WTC11 (cell line): ENCODE measurements around the gene CTNNA1. TPM values are rescaled to one million over a fixed set of nuclear protein-coding genes. Genes with fewer than 3 reads are reported as not detected.

Experiments used
- ATAC-seq: fragments of 200-7000 bp; cut with Tn5 transposase; 2 replicates; pipeline ENCODE4 v1.10.0; 2021; ENCODE audit warnings: mild to moderate bottlenecking, moderate library complexity
- CTCF ChIA-PET: fragments of 300-600 bp; sonication (Branson Sonifier 250); formaldehyde crosslinking; loops from one replicate; lab custom pipeline; 2021; ENCODE audit warnings: antibody characterized with exemption; lab: Charles Lee
- POLR2A ChIA-PET: fragments of 350-600 bp; sonication (Branson Sonifier 250); formaldehyde crosslinking; loops from one replicate; lab custom pipeline; 2021; ENCODE audit warnings: antibody characterized with exemption; lab: Charles Lee
- DNase-seq: peaks from one replicate; pipeline ENCODE4 v3.0.0; 2021; ENCODE audit warnings: low spot score
- H3K27ac Mint-ChIP-seq: 2 replicates; pipeline ENCODE4 v1.8.0; 2021; ENCODE audit warnings: mixed read lengths
- H3K27me3 Mint-ChIP-seq: 2 replicates; pipeline ENCODE4 v1.8.0; 2021; ENCODE audit warnings: low read depth, mild to moderate bottlenecking, moderate library complexity, mixed read lengths
- H3K36me3 Mint-ChIP-seq: 2 replicates; pipeline ENCODE4 v1.8.0; 2021; ENCODE audit warnings: mixed read lengths
- H3K4me1 Mint-ChIP-seq: 2 replicates; pipeline ENCODE4 v1.8.0; 2022; ENCODE audit warnings: mixed read lengths
- H3K4me3 Mint-ChIP-seq: 2 replicates; pipeline ENCODE4 v1.8.0; 2021; ENCODE audit warnings: mild to moderate bottlenecking, moderate library complexity, mixed read lengths
- H3K9me3 Mint-ChIP-seq: 2 replicates; pipeline ENCODE4 v1.8.0; 2021; ENCODE audit warnings: mixed read lengths
- FOXP1 ChIP-seq: sonication (generic); formaldehyde crosslinking; IDR thresholded peaks from 2 replicates; pipeline ENCODE4 v1.8.0; 2022; ENCODE audit warnings: missing genetic modification reagents, mild to moderate bottlenecking, moderate library complexity, borderline replicate concordance
- JAZF1 ChIP-seq: fragments of 250-450 bp; sonication (Bioruptor Pico); IDR thresholded peaks from 2 replicates; pipeline ENCODE4 v1.9.0; 2021; ENCODE audit warnings: moderate library complexity, mild to moderate bottlenecking, inconsistent platforms
- JUN ChIP-seq: sonication (generic); formaldehyde crosslinking; IDR thresholded peaks from 2 replicates; pipeline ENCODE4 v1.8.0; 2023; ENCODE audit warnings: mild to moderate bottlenecking, missing genetic modification reagents
- NR1H2 ChIP-seq: sonication (generic); formaldehyde crosslinking; IDR thresholded peaks from 2 replicates; pipeline ENCODE4 v1.9.0; 2021; ENCODE audit warnings: mild to moderate bottlenecking, moderate library complexity, missing genetic modification reagents
- SMAD3 ChIP-seq: sonication (generic); formaldehyde crosslinking; IDR thresholded peaks from 2 replicates; pipeline ENCODE4 v1.8.0; 2022; ENCODE audit warnings: missing genetic modification reagents, mild to moderate bottlenecking, borderline replicate concordance
- TEAD1 ChIP-seq: sonication (generic); formaldehyde crosslinking; IDR thresholded peaks from 2 replicates; pipeline ENCODE4 v1.8.0; 2022; ENCODE audit warnings: mild to moderate bottlenecking, missing genetic modification reagents
- TP53 ChIP-seq: sonication (generic); formaldehyde crosslinking; IDR thresholded peaks from 2 replicates; pipeline ENCODE4 v1.8.1; 2023; ENCODE audit warnings: mild to moderate bottlenecking, missing genetic modification reagents
- ZNF219 ChIP-seq: sonication (generic); formaldehyde crosslinking; IDR thresholded peaks from 2 replicates; pipeline ENCODE4 v1.8.0; 2023; ENCODE audit warnings: missing genetic modification reagents, mild to moderate bottlenecking, borderline replicate concordance
- total RNA-seq: library from RNA; stranded (reverse); gene quantifications from 3 replicates; pipeline ENCODE4 v1.2.3, GENCODE V29; 2021
- TF ChIP-seq, protein P1 (sequence below): sonication (generic); formaldehyde crosslinking; IDR thresholded peaks from 2 replicates; pipeline ENCODE4 v1.8.1; 2022; ENCODE audit warnings: missing genetic modification reagents, borderline replicate concordance
- TF ChIP-seq, protein P2 (sequence below): sonication (generic); formaldehyde crosslinking; conservative IDR thresholded peaks from 2 replicates; pipeline ENCODE4 v1.8.1; 2023; ENCODE audit warnings: mild to moderate bottlenecking, low read depth, missing genetic modification reagents, moderate library complexity
- TF ChIP-seq, protein P3 (sequence below): sonication (generic); formaldehyde crosslinking; IDR thresholded peaks from 2 replicates; pipeline ENCODE4 v1.8.0; 2023; ENCODE audit warnings: missing genetic modification reagents, mild to moderate bottlenecking, borderline replicate concordance
- TF ChIP-seq, protein P4 (sequence below): sonication (generic); formaldehyde crosslinking; IDR thresholded peaks from 2 replicates; pipeline ENCODE4 v1.8.1; 2023; ENCODE audit warnings: mild to moderate bottlenecking, missing genetic modification reagents, moderate library complexity
- TF ChIP-seq, protein P5 (sequence below): sonication (generic); formaldehyde crosslinking; IDR thresholded peaks from 2 replicates; pipeline ENCODE4 v1.8.1; 2022; ENCODE audit warnings: mild to moderate bottlenecking, moderate library complexity, missing genetic modification reagents
- TF ChIP-seq, protein P6 (sequence below): fragments of 250-450 bp; sonication (Bioruptor Pico); IDR thresholded peaks from 2 replicates; pipeline ENCODE4 v1.9.0; 2021; ENCODE audit warnings: mild to moderate bottlenecking

The CTNNA1 gene
- total RNA-seq, 1 experiment from 2014 or later = 309 TPM

DNA sequence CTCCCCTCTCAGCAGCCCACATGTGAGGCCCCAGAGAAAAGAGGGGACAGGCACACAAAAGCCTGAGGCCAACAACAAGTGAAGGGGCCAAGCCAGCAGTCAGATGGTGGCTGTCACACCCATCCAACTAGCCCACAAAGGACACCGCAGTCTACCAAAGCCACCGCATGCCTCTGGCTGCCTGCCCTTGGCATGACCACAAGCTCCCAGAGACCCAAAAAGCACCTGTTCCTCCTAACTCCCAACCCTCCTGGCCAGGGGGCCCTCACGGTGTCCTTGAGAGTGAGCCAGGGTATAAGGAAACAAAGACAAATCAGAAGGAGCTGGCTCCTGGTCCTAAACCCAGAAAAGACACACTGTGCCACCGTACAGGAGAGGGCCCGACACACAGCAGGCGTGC lies 199.7 kb downstream of the CTNNA1 start:
- Mint-ChIP-seq H3K27ac (no peak overlapping the region), H3K36me3 (no peaks in the 10 kb centered on the region), H3K4me3 (no peak overlapping the region), H3K9me3 (no peaks in the 10 kb centered on the region), H3K4me1 (peaks cover 29% of the 10 kb centered on the region), H3K27me3 (no peaks in the 10 kb centered on the region)
- ATAC-seq (no peak), DNase-seq (no peak)
- TF ChIP-seq, protein P1, sequence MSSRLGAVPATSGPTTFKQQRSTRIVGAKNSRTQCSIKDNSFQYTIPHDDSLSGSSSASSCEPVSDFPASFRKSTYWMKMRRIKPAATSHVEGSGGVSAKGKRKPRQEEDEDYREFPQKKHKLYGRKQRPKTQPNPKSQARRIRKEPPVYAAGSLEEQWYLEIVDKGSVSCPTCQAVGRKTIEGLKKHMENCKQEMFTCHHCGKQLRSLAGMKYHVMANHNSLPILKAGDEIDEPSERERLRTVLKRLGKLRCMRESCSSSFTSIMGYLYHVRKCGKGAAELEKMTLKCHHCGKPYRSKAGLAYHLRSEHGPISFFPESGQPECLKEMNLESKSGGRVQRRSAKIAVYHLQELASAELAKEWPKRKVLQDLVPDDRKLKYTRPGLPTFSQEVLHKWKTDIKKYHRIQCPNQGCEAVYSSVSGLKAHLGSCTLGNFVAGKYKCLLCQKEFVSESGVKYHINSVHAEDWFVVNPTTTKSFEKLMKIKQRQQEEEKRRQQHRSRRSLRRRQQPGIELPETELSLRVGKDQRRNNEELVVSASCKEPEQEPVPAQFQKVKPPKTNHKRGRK (CRISPR knock-in tag) = no peak
- TF ChIP-seq TP53 (CRISPR knock-in tag) (no peak), JAZF1 (CRISPR knock-in tag) (no peak), ZNF219 (CRISPR knock-in tag) (no peak)
- TF ChIP-seq, protein P2, sequence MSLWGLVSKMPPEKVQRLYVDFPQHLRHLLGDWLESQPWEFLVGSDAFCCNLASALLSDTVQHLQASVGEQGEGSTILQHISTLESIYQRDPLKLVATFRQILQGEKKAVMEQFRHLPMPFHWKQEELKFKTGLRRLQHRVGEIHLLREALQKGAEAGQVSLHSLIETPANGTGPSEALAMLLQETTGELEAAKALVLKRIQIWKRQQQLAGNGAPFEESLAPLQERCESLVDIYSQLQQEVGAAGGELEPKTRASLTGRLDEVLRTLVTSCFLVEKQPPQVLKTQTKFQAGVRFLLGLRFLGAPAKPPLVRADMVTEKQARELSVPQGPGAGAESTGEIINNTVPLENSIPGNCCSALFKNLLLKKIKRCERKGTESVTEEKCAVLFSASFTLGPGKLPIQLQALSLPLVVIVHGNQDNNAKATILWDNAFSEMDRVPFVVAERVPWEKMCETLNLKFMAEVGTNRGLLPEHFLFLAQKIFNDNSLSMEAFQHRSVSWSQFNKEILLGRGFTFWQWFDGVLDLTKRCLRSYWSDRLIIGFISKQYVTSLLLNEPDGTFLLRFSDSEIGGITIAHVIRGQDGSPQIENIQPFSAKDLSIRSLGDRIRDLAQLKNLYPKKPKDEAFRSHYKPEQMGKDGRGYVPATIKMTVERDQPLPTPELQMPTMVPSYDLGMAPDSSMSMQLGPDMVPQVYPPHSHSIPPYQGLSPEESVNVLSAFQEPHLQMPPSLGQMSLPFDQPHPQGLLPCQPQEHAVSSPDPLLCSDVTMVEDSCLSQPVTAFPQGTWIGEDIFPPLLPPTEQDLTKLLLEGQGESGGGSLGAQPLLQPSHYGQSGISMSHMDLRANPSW = no peak
- TF ChIP-seq, protein P3, sequence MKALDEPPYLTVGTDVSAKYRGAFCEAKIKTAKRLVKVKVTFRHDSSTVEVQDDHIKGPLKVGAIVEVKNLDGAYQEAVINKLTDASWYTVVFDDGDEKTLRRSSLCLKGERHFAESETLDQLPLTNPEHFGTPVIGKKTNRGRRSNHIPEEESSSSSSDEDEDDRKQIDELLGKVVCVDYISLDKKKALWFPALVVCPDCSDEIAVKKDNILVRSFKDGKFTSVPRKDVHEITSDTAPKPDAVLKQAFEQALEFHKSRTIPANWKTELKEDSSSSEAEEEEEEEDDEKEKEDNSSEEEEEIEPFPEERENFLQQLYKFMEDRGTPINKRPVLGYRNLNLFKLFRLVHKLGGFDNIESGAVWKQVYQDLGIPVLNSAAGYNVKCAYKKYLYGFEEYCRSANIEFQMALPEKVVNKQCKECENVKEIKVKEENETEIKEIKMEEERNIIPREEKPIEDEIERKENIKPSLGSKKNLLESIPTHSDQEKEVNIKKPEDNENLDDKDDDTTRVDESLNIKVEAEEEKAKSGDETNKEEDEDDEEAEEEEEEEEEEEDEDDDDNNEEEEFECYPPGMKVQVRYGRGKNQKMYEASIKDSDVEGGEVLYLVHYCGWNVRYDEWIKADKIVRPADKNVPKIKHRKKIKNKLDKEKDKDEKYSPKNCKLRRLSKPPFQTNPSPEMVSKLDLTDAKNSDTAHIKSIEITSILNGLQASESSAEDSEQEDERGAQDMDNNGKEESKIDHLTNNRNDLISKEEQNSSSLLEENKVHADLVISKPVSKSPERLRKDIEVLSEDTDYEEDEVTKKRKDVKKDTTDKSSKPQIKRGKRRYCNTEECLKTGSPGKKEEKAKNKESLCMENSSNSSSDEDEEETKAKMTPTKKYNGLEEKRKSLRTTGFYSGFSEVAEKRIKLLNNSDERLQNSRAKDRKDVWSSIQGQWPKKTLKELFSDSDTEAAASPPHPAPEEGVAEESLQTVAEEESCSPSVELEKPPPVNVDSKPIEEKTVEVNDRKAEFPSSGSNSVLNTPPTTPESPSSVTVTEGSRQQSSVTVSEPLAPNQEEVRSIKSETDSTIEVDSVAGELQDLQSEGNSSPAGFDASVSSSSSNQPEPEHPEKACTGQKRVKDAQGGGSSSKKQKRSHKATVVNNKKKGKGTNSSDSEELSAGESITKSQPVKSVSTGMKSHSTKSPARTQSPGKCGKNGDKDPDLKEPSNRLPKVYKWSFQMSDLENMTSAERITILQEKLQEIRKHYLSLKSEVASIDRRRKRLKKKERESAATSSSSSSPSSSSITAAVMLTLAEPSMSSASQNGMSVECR (CRISPR knock-in tag) = no peak
- TF ChIP-seq, protein P4, sequence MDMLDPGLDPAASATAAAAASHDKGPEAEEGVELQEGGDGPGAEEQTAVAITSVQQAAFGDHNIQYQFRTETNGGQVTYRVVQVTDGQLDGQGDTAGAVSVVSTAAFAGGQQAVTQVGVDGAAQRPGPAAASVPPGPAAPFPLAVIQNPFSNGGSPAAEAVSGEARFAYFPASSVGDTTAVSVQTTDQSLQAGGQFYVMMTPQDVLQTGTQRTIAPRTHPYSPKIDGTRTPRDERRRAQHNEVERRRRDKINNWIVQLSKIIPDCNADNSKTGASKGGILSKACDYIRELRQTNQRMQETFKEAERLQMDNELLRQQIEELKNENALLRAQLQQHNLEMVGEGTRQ (CRISPR knock-in tag) = no peak
- TF ChIP-seq, protein P5, sequence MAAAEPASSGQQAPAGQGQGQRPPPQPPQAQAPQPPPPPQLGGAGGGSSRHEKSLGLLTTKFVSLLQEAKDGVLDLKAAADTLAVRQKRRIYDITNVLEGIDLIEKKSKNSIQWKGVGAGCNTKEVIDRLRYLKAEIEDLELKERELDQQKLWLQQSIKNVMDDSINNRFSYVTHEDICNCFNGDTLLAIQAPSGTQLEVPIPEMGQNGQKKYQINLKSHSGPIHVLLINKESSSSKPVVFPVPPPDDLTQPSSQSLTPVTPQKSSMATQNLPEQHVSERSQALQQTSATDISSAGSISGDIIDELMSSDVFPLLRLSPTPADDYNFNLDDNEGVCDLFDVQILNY (CRISPR knock-in tag) = no peak
- ChIA-PET POLR2A (no interaction called here), CTCF (interaction anchor here (0.7 to 2.2 kb wide), 4 partner anchors 10 to 201 kb away, joined by 3 to 7 read pairs (median 3); no protein-coding TSS in a partner anchor)

DNA sequence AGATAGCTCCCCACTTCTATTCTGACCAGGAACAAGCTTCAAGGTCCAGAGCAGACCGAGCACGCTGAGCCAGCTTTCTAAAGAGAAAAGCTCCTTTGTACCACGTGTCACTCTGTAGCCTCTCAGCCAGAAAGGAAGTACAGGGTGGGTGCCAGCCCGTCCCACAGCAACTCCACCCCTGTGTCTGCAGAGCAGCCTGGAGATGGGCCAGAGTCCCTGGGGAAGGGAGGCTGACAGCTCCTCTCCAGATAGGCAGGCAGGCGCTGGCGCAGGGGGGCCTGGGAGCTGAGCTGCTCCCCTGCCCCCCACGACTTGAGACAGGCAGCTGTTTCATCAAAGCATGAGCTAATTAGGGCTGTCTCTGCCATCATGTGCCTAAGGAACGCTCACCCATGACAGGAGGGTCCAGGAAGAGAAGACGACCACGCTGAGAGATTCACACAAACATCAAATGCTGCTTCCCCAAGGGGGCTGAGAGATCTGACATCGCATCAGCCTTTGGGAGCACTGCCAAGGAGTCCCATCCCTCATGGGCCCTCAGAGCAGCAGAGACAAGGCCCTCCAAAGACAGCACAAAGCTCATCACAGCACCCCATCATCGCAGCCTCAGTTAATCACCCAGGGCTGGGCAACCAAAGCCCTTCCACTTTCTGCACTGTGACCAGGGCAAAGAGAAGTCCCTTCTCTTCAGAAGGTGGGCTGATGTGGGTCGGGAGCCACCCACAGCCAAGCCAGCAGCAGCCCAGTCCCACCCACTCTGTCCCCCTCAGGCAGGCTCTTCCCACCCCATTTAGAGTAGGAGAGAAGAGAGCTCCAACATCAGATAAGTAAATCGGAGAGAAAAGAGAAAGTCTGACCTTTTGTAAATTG lies 200.4 kb downstream of the CTNNA1 start:
- POLR2A ChIA-PET = no interaction called here
- no peaks in the 10 kb centered on the region for H3K9me3 Mint-ChIP-seq
- CTCF ChIA-PET = interaction anchor here (0.7 to 3.0 kb wide), 6 partner anchors 7 to 312 kb away, joined by 3 to 9 read pairs (median 4); no protein-coding TSS in a partner anchor
- H3K4me3 Mint-ChIP-seq = no peak overlapping the region
- H3K4me1 Mint-ChIP-seq = peaks cover 24% of the 10 kb centered on the region
- no peaks in the 10 kb centered on the region for H3K27me3 Mint-ChIP-seq
- no peaks in the 10 kb centered on the region for H3K36me3 Mint-ChIP-seq
- ATAC-seq (no peak), DNase-seq (no peak)
- H3K27ac Mint-ChIP-seq = no peak overlapping the region
- TF ChIP-seq NR1H2 (CRISPR knock-in tag) = no peak
- TF ChIP-seq FOXP1 = no peak
- TF ChIP-seq, protein P3 (CRISPR knock-in tag) = no peak
- no peak for TF ChIP-seq SMAD3 (CRISPR knock-in tag)
- TF ChIP-seq JUN = no peak
- TF ChIP-seq TEAD1 = no peak
- TF ChIP-seq, protein P6, sequence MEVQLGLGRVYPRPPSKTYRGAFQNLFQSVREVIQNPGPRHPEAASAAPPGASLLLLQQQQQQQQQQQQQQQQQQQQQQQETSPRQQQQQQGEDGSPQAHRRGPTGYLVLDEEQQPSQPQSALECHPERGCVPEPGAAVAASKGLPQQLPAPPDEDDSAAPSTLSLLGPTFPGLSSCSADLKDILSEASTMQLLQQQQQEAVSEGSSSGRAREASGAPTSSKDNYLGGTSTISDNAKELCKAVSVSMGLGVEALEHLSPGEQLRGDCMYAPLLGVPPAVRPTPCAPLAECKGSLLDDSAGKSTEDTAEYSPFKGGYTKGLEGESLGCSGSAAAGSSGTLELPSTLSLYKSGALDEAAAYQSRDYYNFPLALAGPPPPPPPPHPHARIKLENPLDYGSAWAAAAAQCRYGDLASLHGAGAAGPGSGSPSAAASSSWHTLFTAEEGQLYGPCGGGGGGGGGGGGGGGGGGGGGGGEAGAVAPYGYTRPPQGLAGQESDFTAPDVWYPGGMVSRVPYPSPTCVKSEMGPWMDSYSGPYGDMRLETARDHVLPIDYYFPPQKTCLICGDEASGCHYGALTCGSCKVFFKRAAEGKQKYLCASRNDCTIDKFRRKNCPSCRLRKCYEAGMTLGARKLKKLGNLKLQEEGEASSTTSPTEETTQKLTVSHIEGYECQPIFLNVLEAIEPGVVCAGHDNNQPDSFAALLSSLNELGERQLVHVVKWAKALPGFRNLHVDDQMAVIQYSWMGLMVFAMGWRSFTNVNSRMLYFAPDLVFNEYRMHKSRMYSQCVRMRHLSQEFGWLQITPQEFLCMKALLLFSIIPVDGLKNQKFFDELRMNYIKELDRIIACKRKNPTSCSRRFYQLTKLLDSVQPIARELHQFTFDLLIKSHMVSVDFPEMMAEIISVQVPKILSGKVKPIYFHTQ (CRISPR knock-in tag) = no peak
